Measurements from ENCODE around the gene CD38. TPM values are rescaled to one million over a fixed set of nuclear protein-coding genes. Genes with fewer than 3 reads are reported as not detected.

The CD38 gene
- total RNA-seq, 1 experiment from 2014 or later: 0.07 TPM

GRCh38 chr4:15769202-15769601, 8.9 kb upstream of the CD38 start:
- no CpG with 5 or more reads among the region's 2 CpGs for WGBS (ENCODE audit: extremely low coverage, insufficient read length, low lambda C conversion rate)
- H3K9me3 ChIP-seq (ENCODE audit: control insufficient read depth, low read depth, low read length): no peaks in the 10 kb centered on the region
- no peak overlapping the region for H3K9ac ChIP-seq (ENCODE audit: extremely low read depth, insufficient read length, low read length)
- H3K27ac Mint-ChIP-seq: no peak overlapping the region
- H3K23ac ChIP-seq (ENCODE audit: insufficient read length, low read depth, low read length): no peak overlapping the region
- no peaks in the 10 kb centered on the region for H3K79me1 ChIP-seq (ENCODE audit: insufficient read depth, low read depth, low read length, poor library complexity, severe bottlenecking)
- no peak overlapping the region for H3K56ac ChIP-seq (ENCODE audit: insufficient read length, low read depth, low read length)
- no peak overlapping the region for H3K4me3 Mint-ChIP-seq
- no peak overlapping the region for H3K27ac ChIP-seq (ENCODE audit: insufficient read length, low read depth, low read length)
- H3K79me2 ChIP-seq (ENCODE audit: insufficient read depth, low read length): no peaks in the 10 kb centered on the region
- H2AFZ ChIP-seq (ENCODE audit: low read length): no peak overlapping the region
- TF ChIP-seq, protein P1, sequence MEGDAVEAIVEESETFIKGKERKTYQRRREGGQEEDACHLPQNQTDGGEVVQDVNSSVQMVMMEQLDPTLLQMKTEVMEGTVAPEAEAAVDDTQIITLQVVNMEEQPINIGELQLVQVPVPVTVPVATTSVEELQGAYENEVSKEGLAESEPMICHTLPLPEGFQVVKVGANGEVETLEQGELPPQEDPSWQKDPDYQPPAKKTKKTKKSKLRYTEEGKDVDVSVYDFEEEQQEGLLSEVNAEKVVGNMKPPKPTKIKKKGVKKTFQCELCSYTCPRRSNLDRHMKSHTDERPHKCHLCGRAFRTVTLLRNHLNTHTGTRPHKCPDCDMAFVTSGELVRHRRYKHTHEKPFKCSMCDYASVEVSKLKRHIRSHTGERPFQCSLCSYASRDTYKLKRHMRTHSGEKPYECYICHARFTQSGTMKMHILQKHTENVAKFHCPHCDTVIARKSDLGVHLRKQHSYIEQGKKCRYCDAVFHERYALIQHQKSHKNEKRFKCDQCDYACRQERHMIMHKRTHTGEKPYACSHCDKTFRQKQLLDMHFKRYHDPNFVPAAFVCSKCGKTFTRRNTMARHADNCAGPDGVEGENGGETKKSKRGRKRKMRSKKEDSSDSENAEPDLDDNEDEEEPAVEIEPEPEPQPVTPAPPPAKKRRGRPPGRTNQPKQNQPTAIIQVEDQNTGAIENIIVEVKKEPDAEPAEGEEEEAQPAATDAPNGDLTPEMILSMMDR (conservative IDR thresholded peaks at IDR 0.05): no peak
- H2BK120ac ChIP-seq (ENCODE audit: low read depth, low read length, poor library complexity, severe bottlenecking): no peak overlapping the region
- no peak overlapping the region for H3K18ac ChIP-seq (ENCODE audit: insufficient read length, low read depth, low read length)
- H3K4me2 ChIP-seq (ENCODE audit: insufficient read depth, insufficient read length, low read length): no peak overlapping the region
- no peaks in the 10 kb centered on the region for H4K20me1 ChIP-seq (ENCODE audit: control insufficient read depth, insufficient read depth, insufficient read length)
- H3K4me1 ChIP-seq (ENCODE audit: insufficient read depth, low read length): no peaks in the 10 kb centered on the region
- H3K4ac ChIP-seq (ENCODE audit: low read depth, low read length): no peak overlapping the region
- no peak overlapping the region for H2BK20ac ChIP-seq (ENCODE audit: low read depth, low read length, poor library complexity, severe bottlenecking)
- H2BK15ac ChIP-seq (ENCODE audit: low read depth, low read length): no peak overlapping the region
- no peaks in the 10 kb centered on the region for H3K23me2 ChIP-seq (ENCODE audit: insufficient read length, low read depth, low read length, poor library complexity, severe bottlenecking)
- DNase-seq: no peak
- H4K5ac ChIP-seq (ENCODE audit: insufficient read length, low read depth, low read length): no peak overlapping the region
- no peaks in the 10 kb centered on the region; a peak in 1 of 7 replicates for H3K36me3 Mint-ChIP-seq (ENCODE audit: insufficient read depth in 1 of 3, low read depth in 3 of 3)
- H4K8ac ChIP-seq (replicated peaks; ENCODE audit: insufficient read length, low read depth, low read length): no peak overlapping the region
- H3T11ph ChIP-seq (ENCODE audit: low read length): no peak overlapping the region
- no peak overlapping the region for H4K91ac ChIP-seq (ENCODE audit: insufficient read length, low read depth, low read length)
- no peak overlapping the region for H3K14ac ChIP-seq (ENCODE audit: insufficient read depth, low read length)
- no peak overlapping the region for H2AK5ac ChIP-seq (ENCODE audit: insufficient read length, low read length)
- peaks cover 22% of the 10 kb centered on the region for H3K27me3 Mint-ChIP-seq (ENCODE audit: low read depth)
- H2BK12ac ChIP-seq (ENCODE audit: insufficient read length, low read depth, low read length): no peak overlapping the region
- peaks cover 3 to 6% of the 10 kb centered on the region in 2 experiments; a peak in 2 of 4 replicates for H3K4me1 Mint-ChIP-seq
- H3K9me3 Mint-ChIP-seq: no peaks in the 10 kb centered on the region
- no peaks in the 10 kb centered on the region for H3K27me3 ChIP-seq (ENCODE audit: insufficient read depth, low read length)
- H2BK5ac ChIP-seq (ENCODE audit: insufficient read length, low read length): no peak overlapping the region

Data from H9 (cell line).